ENCODE data around the gene SLC2A9. TPM values are rescaled to one million over a fixed set of nuclear protein-coding genes. Genes with fewer than 3 reads are reported as not detected.

The SLC2A9 gene
- total RNA-seq, 1 experiment from 2014 or later = 3.5 TPM

GRCh38 chr4:9980898-9981297 lies 40.4 kb downstream of the SLC2A9 start:
- intact Hi-C loops (cut with micrococcal nuclease; ENCODE audit: unreplicated experiment) (no loop called here), in situ Hi-C loops (cut with HindIII; ENCODE audit: low pct_unique_long_range_greater_than_20kb, low sequenced_read_pairs) (no loop called here)
- ATAC-seq = no peak
- TF ChIP-seq SIN3A (IDR thresholded peaks at IDR 0.05; ENCODE audit: borderline replicate concordance, insufficient read depth, low read depth, low read length) (no peak), CTCF (IDR thresholded peaks at IDR 0.05) (no peak), REST (IDR thresholded peaks at IDR 0.05; ENCODE audit: insufficient read depth in 1 of 2, low read depth in 2 of 2, low read length in 1 of 2) (no peak), POLR2AphosphoS5 (IDR thresholded peaks at IDR 0.05; ENCODE audit: low read depth, low read length) (no peak)
- DNase-seq (ENCODE audit: low read depth, low spot score) = no peak
- H3K27ac ChIP-seq (ENCODE audit: low read length) = no peak overlapping the region
- H3K4me1 ChIP-seq (ENCODE audit: control insufficient read depth, insufficient read depth, low read length) = no peaks in the 10 kb centered on the region
- POLR2A ChIA-PET = no interaction called here
- no peaks in the 10 kb centered on the region for H3K36me3 ChIP-seq (ENCODE audit: control insufficient read depth, insufficient read depth, low read length)
- no TSS peak for BruUV-seq (replicated peaks)
- CTCF ChIA-PET = no interaction called here
- no peaks in the 10 kb centered on the region for H3K9me3 ChIP-seq (ENCODE audit: control insufficient read depth, insufficient read depth, low read depth, low read length)
- H3K4me3 ChIP-seq (ENCODE audit: low read depth in 2 of 2, low read length in 2 of 2) = no peak overlapping the region
- H3K27me3 ChIP-seq (ENCODE audit: control insufficient read depth, insufficient read depth, low read length) = no peaks in the 10 kb centered on the region

DNA sequence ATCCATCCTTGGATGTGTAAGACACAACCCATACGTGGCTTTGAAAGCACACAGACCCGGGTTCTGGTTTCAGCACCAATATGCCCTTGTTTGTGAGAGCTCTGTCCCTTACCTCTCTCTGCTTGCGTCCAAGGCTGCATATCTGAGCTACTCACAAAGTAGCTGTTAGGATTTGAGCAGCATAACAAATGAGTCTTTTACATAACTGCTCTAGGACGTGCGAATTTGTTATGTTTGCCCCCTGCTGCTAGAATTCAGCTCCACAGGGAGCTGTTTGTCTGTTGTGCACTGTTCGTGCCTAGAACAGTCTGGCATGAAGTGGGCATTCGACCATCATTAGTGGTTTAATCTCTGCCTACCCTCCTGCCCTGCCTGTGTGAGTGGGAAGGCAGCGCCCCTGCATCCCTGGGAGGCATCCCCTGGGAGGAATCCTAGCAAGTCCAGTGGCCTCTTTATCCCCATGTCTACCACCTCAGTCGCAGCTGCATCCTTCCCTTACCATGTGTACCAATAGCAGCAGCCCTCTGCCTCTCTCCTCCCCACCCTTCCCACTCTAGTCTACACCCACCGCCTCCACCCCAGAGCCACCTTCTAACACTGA lies 42.1 kb downstream of the SLC2A9 start:
- ATAC-seq (peak; percentile 68), DNase-seq (ENCODE audit: low read depth, low spot score) (no peak)
- intact Hi-C loops (cut with micrococcal nuclease; ENCODE audit: unreplicated experiment) (no loop called here), in situ Hi-C loops (cut with HindIII; ENCODE audit: low pct_unique_long_range_greater_than_20kb, low sequenced_read_pairs) (no loop called here)
- POLR2A ChIA-PET = no interaction called here
- no TSS peak for BruUV-seq (replicated peaks)
- Histone ChIP-seq H3K27me3 (ENCODE audit: control insufficient read depth, insufficient read depth, low read length) (no peaks in the 10 kb centered on the region), H3K9me3 (ENCODE audit: control insufficient read depth, insufficient read depth, low read depth, low read length) (no peaks in the 10 kb centered on the region), H3K36me3 (ENCODE audit: control insufficient read depth, insufficient read depth, low read length) (no peaks in the 10 kb centered on the region), H3K27ac (ENCODE audit: low read length) (peak overlapping the region; percentile 17; the same call in 1 of the 2 replicates), H3K4me1 (ENCODE audit: control insufficient read depth, insufficient read depth, low read length) (no peaks in the 10 kb centered on the region), H3K4me3 (ENCODE audit: low read depth in 2 of 2, low read length in 2 of 2) (no peak overlapping the region)
- TF ChIP-seq POLR2AphosphoS5 (IDR thresholded peaks at IDR 0.05; ENCODE audit: low read depth, low read length) (no peak), CTCF (IDR thresholded peaks at IDR 0.05) (no peak), SIN3A (IDR thresholded peaks at IDR 0.05; ENCODE audit: borderline replicate concordance, insufficient read depth, low read depth, low read length) (no peak), REST (IDR thresholded peaks at IDR 0.05; ENCODE audit: insufficient read depth in 1 of 2, low read depth in 2 of 2, low read length in 1 of 2) (no peak), TCF7L2 (IDR thresholded peaks at IDR 0.05; ENCODE audit: low read depth, low read length) (no peak)
- CTCF ChIA-PET = no interaction called here

Data from Panc1 (cell line).